D341Med (cell line): ENCODE data around the gene SHC2.
"Not testable (repeated sequence)": the region's sequence is repeated elsewhere in the genome, so short reads cannot be mapped to it uniquely, and the experiment has no call there.

Experiments used
- DNase-seq: peaks from one replicate; pipeline ENCODE4 v3.0.0; 2012; ENCODE audit warnings: low spot score

SHC2 gene

DNA sequence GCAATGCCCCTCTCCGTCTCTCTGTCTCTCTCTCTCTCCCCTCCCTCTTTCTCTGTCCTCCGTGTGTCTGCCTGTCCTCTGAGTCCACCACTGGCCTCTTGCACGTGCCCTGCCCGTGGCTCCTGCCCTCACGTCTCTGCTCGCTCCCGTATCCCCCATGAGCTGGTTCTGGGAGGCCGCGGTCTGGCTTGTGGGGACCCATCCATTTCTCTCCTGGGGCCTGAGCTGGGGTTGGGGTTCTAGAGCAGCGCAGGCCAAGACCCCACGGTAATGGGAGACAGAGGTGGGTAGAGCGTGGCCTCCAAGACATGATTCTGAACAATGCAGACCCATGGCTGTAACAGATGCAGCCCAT is 70.9 kb downstream of the SHC2 start:
- DNase-seq = no peak

DNA sequence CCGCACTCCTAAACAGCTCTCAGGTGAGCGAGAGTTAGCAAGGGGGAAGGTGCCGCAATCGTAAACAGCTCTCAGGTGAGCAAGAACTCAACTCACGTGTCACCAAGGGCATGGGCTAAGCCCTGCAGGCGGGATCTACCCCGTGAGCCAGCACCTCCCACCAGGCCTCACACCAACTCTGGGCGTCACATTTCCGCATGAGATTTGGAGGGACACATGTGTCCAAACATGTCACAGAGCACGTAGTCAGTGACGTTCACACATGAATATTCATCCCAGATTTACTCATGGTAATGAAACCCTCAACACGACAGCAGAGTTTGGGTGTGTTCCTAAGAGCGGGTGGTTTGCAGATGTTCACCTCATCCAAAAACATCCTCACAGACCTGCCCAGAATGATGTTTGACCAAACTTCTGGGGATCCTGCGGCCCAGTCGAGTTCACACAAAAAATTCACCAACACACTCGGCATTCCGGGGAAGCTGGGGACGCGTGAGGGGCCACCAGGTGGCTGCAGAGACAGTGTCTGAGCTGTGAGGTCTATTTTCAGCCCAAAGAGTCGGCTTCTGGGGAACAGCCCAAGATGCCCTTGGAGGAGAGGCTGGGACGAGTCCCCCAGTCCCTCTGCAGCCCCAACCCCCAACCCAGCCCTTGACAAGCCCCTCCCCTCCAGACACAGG is 71.4 kb downstream of the SHC2 start:
- no peak for DNase-seq

DNA sequence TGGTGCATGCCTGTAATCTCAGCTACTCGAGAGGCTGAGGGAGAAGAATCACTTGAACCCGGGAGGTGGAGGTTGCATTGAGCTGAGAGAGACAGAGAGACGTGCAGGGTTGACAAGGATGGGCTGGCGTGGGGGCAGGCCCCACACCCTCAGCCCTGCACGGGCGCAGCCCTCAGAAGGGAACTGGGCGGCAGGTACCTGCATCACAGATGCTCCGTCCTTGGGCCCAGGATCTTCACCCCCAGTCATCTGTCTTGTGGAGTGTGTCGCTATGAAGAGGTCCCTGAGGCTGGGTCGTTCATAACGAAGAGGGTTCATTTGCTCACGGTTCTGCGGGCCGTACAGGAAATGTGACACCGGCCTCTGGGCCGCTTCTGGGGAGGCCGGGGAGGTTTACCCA is 72.1 kb downstream of the SHC2 start:
- DNase-seq = no peak

DNA sequence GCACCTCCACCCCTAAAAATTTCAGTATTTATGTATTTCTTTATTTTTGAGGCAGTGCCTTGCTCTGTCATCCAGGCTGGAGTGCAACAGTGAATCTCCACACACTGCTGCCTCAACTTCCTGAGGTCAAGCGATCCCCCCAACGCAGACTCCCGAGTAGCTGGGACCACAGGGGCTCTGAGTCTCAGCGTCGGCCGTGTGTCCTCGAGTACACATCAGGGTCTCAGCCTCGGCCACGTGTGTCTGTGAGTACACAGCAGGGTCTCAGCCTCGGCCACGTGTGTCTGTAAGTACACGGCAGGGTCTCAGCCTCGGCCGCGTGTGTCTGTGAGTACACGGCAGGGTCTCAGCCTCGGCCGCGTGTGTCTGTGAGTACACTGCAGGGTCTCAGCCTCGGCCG is 73.1 kb downstream of the SHC2 start:
- DNase-seq = no peak

DNA sequence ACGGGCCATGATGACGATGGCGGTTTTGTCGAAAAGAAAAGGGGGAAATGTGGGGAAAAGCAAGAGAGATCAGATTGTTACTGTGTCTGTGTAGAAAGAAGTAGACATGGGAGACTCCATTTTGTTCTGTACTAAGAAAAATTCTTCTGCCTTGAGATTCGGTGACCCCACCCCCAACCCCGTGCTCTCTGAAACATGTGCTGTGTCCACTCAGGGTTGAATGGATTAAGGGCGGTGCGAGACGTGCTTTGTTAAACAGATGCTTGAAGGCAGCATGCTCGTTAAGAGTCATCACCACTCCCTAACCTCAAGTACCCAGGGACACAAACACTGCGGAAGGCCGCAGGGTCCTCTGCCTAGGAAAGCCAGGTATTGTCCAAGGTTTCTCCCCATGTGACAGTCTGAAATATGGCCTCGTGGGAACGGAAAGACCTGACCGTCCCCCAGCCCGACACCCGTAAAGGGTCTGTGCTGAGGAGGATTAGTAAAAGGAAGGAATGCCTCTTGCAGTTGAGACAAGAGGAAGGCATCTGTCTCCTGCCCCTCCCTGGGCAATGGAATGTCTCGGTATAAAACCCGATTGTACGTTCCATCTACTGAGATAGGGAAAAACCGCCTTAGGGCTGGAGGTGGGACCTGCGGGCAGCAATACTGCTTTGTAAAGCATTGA is 74.1 kb downstream of the SHC2 start:
- DNase-seq = not testable (repeated sequence)

DNA sequence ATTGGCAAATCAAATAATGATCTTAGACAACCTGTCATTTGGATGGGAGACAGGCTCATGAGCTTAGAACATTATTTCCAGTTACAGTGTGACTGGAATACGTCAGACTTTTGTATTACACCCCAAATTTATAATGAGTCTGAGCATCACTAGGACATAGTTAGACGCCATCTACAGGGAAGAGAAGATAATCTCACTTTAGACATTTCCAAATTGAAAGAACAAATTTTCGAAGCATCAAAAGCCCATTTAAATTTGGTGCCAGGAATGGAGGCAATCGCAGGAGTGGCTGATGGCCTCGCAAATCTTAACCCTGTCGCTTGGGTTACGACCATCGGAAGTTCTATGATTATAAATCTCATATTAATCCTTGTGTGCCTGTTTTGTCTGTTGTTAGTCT is 74.6 kb downstream of the SHC2 start:
- DNase-seq = not testable (repeated sequence)

DNA sequence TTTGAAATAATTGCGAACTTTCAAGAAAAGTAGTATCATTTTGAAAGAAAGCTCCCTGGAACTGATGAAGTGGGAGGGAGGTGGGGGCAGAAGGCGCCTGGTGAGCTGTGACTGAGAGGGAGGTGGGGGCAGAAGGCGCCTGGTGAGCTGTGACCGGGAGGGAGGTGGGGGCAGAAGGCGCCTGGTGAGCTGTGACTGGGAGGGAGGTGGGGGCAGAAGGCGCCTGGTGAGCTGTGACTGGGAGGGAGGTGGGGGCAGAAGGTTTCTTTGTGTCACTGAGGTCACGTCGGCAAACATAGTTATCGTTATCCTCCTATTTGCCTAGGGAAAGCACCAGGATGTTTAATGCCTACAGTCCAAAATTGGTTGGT is 76.0 kb downstream of the SHC2 start:
- DNase-seq = no peak

DNA sequence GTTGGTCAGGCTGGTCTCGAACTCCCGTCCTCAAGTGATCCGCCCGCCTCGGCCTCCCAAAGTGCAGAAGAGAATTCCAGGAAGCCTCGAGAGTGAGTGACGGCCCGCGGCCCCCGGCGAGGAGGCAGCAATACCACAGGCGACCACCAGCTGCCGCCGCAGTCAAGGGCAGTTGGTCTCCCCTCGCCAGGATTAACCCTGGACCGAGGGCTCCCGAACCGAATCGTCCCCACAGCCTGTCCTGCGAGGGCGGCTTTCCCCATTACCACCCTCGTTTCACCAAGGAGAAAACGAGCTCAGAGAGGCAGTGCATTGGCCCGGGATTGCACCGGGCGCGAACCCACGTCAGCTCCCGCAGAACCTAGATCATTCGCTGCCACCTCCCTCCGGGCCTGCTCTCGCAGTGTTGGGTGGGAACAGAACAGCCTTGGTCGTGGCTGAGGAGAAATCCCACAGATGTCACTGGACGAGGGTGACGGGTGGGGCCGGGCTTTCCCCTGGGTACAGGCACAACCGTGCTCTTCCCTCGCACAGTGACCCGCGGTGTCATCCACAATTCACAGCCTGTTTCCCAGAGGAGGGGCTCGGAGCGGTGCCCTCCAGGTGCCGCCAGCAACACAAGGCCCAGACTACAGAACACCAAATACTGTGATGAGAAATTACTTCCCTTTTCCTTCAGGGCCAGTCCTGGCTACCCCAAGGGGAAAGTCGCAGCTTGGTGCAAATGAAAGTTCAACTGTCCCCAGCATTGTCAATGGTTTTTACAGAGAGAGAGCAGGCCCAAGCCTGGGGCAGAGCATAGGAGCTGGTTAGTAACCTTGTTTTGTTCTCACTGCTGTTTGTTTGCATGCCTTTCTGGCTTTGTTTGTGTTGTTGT is 76.7 kb downstream of the SHC2 start:
- DNase-seq = peak; percentile 74

DNA sequence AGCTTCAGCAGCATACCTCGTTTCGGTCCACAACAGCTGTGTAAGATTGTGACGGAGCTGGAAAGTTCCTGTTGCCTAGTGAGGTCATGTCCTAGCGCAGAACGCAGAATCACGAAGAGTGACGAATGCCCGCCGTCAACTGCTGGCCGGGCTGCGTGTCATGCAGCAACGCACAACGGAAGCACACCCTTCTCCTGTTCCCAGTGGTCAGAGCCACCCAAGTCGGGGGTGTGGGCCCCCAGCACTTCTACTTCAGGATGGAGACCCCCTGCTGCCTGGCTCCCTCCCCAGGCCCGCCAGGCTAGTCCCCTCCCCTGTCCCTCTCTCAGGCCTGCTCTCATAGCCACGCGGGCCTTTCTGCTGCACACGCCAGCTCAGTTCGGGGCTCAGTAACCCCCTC is 77.8 kb downstream of the SHC2 start:
- no peak for DNase-seq

DNA sequence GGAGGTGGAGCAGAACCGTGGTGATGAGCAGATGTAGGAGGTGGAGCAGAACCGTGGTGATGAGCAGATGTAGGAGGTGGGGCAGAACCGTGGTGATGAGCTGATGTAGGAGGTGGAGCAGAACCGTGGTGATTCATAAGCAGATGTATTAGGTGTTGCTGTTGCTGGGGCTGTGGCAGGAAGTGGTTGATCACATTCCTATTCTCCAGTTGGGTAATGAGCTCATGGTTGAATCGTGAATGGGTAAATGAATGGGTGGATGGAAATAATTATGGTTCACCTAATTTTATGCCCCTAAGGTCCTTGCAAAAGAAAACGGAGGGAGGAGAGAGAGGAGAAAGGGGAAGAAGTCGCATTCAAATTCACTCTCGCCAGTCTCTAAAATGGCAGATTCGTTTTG is 78.3 kb downstream of the SHC2 start:
- DNase-seq = not testable (repeated sequence)

DNA sequence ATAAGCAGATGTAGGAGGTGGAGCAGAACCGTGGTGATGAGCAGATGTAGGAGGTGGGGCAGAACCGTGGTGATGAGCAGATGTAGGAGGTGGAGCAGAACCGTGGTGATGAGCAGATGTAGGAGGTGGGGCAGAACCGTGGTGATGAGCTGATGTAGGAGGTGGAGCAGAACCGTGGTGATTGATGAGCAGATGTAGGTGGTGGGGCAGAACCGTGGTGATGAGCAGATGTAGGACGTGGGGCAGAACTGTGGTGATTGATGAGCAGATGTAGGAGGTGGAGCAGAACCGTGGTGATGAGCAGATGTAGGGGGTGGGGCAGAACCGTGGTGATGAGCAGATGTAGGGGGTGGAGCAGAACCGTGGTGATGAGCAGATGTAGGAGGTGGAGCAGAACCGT is 78.9 kb downstream of the SHC2 start:
- DNase-seq = not testable (repeated sequence)

DNA sequence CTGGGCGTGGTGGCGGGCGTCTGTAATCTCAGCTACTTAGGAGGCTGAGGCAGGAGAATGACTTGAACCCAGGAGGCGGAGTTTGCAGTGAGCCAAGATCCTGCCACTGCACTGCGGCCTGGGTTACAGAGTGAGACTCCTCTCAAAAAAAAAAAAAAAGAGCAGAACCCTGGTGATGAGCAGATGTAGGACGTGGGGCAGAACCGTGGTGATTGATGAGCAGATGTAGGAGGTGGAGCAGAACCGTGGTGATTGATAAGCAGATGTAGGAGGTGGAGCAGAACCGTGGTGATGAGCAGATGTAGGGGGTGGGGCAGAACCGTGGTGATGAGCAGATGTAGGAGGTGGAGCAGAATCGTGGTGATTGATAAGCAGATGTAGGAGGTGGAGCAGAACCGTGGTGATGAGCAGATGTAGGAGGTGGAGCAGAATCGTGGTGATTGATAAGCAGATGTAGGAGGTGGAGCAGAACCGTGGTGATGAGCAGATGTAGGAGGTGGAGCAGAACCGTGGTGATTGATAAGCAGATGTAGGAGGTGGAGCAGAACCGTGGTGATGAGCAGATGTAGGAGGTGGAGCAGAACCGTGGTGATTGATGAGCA is 80.1 kb downstream of the SHC2 start:
- DNase-seq = not testable (repeated sequence)

DNA sequence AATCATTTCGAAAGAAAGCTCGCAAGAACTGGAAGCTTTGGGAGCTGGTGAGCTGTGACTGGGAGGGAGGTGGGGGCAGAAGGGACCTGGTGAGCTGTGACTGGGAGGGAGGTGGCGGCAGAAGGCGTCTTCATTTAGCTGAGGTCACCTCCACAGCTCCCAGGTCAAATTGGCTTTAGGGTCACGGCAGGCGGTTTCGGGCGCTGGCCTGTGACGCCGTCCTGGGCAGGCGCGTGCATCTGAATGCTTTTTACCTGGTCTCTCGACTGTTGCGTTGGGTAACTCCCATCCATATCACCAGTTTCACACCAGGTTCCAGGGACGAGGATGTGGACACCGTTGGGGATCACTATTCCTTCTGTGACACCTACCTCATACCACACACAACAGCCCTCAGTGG is 81.0 kb downstream of the SHC2 start:
- DNase-seq = no peak

DNA sequence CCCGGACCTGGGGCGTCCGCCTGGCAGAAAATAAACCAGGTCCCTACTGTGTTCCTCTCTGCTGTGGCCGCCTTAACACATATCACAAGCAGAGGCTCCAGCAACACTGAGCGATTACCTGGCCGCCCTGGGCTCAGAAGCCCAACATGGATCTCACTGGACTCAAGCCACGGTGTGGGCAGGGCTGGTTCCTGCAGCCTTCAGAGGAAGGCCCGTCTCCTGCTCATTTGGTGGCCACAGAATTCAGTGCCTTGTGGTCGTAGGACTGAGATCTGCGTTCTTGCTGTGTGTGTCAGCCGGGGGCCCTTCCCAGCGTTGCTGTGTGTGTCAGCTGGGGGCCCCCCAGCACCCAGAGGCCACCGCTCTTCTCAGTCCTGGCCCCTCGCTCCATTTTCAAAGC is 82.1 kb downstream of the SHC2 start:
- DNase-seq = no peak

DNA sequence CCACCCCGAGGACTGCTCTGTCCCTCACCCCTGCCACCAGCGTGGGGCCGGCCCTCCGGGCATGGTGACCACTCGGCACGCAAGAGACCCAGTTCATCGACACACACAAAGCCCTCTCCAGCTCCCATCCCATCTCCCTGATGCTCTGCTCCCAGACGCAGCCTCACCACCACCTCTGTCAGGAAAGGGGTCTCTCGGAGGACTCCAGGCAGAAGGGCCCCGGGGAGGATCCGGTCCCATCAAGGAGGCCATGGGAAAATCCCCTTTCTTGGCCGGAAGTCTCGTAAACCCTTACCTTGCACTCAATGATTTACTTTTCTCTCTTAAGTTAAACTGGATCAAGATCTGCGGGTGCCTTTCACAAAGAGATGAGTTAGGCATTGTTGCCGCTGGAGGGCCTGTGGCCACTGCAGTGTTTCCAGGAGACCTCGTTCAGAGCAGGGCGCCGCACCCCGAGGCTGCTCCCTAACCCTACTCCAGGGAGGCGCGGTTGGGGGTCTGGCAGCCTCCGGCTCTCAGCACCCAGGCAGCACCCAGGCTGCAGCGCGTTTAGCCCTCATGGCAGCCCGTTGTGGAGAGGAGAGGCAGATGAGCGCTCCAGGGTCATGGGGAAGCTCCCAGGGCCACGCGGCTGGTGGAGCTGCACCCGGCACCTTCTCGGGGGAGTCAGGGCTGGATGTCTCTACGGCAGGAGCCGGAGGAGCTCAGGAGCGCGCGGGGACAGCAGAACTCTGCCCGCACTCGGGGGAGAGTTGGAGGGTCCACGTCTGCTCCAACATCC is 82.8 kb downstream of the SHC2 start:
- DNase-seq = no peak

DNA sequence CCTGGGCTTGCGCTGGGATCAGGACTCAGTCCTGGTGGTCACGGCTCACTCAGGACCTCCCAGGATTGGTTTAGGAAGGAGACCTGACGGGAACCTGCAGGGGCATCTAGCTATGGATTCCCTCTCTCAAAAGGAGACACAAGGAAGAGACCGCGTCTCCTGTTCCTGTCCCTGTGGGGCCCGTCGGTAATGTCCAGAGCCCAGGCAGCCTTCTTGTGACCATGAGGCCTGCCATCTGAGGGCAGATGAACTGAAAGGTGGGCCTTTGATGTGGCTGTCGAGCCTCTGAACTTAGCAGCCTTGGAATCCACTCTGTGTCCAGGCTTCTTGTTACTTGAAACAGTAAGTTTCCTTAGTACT is 84.7 kb downstream of the SHC2 start:
- DNase-seq = no peak

DNA sequence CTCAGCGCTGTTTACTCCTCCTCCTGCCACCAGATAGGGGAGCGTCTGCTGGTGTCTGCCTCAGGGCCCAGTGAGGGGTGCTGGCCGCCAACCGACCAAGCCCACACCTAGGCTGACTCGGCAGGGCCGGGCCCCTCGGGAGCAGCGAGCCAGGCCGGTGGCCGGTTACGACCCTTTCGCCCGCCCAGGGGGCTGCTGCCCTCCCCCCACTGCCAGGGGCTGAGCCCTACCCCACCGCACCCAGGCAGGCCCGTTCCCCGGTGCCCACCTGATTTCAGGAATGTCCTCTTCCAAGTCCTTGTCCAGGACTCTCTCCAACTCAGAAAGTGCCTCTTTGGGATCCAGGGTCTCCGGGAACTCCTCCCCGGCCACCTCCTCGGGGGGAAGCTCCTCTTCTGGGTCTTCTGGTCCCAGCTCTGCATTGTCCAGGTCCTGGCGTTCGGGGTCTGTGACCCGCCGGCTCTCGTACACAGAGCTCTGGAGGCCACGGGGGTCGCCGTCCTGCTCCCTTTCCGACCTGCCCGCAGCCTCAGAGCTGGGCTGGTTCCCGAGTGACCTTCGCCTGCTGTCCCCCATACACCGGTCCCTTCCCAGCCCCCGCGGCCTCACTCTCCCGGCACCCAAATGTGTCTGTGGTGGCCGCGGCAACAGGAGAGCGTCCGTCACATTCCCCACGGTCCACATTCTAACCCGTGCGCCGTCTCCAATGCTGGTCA is 85.3 kb downstream of the SHC2 start:
- no peak for DNase-seq

DNA sequence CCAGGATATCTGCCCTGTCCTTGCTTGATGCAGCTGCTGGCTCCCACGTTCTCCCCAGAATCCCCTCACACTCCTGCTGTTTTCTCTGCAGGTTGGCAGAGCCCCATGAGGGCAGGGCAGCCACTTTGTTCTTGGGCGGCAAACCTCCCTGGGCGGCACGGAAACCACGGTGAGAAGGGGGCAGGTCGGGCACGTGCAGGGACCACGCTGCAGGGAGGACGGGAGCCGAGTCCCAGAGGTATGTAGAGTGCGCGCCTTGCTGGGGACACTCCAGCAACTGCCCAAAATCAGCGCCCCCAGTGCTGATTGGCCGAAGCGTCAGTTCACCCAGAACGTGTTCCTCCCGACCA is 86.0 kb downstream of the SHC2 start:
- DNase-seq = no peak

DNA sequence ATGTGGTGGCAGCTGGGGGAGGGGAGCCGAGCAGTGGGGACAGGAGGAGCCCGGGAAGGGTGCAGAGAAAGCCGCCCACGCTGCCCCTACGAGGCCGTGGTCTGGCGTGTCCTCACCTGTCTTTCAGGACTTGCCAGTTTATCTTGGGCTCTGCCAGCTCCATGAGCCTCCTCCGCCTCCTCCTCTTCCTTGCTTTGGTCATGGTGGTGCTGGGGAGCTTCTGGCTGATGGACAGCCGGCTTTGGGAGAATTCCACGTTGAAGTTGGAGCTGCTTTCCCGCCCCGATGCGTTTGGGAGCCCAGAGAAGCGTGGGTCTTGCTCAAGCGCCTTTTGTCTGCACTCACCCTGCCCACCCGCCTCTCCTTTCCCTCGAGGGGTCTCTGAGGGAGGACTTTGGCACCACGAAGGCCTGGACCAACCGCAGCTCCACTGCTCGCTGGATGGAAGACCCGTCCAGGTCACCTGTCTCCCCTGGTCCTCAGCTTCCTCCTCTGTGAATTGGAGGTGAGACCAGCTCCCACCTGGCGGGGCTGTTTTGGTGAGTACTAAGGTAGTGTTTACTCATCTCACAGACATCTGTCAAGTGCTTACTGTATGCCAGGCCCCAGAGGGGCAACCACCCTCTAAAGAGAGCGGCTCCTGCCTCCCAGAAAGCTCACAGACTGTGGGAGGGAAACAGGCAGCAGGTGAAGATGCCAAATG is 86.5 kb downstream of the SHC2 start:
- no peak for DNase-seq

DNA sequence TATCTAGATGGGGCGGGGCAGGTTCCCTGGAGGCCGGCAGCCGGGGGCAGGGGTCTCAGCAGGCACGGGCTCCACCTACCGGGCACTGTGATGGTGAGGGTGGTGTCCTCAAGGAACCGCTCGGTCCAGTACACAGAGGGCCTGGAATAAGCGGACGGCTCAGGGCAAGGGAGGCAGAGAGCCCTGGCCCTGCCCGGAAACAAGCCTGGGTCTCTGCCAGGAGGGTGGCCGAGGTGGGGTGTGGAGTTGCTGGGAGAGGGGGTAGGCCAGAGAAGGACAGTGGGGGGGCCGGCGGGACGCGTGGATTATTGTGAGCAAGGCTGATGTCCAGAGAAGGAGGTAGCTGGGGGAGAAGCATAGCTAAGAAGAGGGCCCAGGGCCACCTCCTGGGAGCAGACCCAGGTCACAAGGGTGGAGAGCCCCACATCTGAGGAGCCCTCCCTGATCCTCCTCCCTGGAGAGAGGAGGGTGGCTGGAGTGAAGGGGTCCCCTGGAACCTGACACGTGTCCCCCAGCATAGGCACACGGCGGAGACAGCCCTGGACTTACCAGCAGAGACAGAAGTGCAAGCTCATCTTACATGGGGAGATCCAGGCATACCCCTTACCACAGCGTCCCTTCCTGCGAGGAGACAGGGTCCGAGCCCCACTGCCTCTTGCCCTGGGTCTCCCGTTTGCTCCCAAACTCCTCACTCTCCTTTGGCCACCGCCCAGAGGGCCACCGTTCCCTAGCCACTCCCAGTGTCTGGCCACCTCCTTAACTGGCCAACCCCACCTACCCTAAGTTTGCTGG is 87.2 kb downstream of the SHC2 start:
- DNase-seq = no peak
